HG02623 (cell line): Measurements from ENCODE around the gene GFRA4.

Experiments used
- ATAC-seq: cut with Tn5 transposase; IDR thresholded peaks from one replicate; pipeline ENCODE4 v1.9.1; 2021; ENCODE audit warnings: moderate library complexity; ENCODE audit not compliant: unreplicated experiment

Gene GFRA4

DNA sequence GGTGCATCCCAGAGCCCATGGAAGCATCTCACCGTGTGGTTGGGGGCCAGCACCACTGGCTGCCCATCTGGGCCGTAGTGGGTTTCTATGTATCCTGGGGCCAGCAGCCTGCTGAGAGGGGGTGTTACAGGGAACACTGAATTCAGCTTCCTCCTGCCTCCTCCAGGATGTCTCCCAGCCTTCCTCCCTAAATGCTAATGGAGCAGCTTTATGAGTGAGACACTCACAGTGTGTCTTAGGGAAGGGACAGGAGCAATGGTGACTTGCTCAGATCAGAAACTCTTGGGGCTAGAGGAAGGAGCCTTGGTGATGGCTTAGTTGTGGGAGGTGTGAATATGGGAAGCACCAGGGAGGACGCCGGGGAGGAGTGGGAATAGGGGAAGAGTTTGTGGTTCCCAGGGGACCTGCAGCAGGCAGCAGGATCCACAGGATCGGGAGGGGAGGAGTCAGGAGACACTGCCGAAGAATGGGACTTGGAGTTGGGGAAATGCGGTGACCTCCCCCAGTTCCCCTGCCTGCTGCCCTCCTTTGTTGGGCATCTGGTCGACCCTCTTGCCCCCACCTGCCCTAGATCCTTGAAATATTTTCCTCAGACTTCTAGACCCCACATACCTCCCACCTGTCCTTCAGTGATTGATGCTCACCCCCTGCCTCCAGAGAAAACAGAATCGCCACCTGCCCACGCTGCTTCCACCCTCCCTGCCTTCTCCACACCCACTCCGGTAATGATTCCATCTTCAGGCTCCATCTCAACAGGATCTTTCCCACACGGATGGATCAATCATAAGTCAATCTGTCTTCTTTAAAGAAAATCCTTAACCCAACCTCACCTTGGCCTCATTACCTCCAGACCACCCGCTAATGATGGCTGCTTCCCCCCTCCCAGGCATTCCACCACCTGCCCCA lies 12.0 kb upstream of the GFRA4 start:
- ATAC-seq = no peak

DNA sequence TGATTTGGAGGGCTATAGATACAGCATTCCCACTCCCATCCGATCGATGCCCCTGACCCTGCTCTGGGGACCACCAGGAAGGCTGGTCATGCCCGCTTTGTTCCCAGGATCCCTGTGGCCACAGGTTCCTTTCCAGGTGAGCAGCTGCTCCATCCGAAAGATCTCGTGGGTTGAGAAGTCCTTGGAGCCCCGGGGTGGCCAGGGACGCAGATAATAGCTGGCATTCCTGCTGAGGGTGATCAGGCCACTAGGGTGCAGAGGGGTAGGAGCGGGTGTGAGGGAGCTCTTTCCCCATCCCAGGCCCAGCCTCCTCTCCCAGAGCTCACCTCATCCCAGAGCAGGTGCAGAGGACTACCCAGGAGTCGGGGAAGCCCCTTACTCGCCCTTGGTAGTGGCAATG lies 11.2 kb upstream of the GFRA4 start:
- ATAC-seq = no peak

DNA sequence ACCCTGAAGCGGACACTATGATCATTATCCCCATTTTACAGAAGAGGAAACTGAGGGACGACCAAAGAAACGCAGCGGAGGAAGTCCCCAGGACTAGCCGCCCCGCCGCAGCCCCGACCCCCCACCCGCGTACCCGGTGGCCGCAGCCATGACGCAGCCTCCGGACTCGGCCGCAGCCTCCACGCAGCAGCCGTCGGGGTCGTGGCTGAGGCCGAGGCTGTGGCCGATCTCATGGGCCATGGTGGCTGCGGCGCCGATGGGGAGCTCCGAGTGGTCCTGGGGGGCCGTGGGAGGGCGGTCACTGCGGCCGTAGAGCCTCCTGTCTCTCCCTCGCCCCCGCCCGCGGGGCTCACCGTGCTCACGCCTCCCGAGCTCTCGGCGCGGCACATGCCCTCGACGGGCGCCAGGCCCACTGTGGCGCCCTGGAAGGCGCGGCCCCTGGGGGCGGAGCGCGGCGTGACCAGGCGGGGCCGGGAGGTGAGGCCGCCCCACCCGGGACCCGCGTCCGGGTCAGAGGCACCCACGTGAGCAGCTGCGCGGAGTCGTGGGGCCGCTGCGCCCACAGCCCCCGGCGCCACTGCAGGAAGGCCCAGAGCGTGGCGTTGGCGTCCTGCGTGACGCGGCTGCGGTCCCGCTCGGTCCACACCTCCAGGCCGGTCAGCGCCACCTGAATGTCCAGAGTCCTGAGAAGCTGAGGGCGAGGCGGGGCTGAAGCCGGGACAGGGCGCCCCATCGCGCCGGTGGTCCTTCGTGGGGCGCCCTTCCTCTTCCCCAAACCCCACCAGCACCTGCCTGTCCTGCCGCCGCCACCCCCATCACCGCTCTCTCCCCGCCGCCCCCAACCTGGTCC lies 10.2 kb upstream of the GFRA4 start:
- no peak for ATAC-seq

- no peak for ATAC-seq
Measured at GRCh38 chr20:3672547-3673171, 9.5 kb upstream of the GFRA4 start.

DNA sequence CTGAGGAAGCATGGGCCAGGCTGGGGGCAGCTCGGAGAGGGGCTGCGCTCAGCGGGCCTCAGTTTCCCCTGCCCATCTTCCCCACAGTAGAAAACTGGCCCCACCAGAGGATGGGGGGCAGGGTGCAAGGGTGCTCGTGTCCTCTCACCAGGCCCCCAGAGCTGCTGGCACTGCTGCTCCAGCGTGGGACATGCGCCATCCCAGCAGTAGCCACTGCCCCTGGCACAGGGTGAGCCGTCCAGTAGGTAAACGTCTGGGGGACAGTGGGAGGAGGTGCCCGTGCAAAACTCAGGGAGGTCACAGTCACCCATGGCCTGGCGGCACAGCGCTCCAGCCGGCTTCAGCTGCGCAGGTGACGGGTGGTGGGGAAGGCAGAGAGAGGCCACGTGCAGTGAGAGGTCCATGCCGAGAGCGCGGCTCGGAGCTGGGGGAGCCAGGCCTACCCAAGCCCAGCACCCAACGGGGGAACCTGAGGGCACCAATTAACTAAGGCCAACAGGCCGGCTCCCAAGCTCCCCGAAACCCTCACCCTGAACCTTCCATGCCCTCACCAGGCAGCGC lies 8.9 kb upstream of the GFRA4 start:
- ATAC-seq = no peak

GRCh38 chr20:3670945-3671344 lies 7.7 kb upstream of the GFRA4 start:
- ATAC-seq = no peak

GRCh38 chr20:3670511-3670910 lies 7.3 kb upstream of the GFRA4 start:
- ATAC-seq = no peak

DNA sequence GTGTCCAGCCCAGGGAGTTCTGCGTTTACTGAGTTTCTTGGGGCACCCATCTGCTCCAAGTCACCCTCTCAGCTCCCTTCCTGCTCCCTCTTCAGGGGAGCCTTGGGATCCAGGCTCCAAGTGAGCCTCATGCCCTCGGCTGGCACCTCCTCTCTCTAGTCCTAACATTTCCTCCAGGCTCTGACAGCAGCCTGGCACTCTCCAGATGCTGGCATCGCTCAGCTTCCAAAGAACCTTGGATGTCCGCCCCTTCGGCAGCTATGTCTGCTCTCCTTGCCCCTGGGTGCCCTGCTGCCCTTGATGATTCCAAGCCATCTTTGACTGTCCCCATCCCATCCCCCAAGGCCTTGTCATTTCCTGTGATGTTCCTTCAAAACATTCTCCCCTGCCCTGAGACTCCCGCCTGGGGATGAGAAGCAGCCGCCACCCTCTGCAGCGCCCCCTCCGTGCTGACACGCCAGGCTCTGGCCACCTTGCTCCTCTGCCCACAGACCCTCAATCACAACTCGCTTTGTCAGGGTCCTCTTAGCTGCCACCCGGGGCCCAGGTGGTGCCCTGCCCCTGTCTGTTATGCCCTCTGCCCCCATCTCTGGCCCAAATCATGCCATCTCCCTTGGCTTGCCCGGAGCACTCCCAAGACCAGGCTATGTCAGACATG lies 6.6 kb upstream of the GFRA4 start:
- no peak for ATAC-seq

DNA sequence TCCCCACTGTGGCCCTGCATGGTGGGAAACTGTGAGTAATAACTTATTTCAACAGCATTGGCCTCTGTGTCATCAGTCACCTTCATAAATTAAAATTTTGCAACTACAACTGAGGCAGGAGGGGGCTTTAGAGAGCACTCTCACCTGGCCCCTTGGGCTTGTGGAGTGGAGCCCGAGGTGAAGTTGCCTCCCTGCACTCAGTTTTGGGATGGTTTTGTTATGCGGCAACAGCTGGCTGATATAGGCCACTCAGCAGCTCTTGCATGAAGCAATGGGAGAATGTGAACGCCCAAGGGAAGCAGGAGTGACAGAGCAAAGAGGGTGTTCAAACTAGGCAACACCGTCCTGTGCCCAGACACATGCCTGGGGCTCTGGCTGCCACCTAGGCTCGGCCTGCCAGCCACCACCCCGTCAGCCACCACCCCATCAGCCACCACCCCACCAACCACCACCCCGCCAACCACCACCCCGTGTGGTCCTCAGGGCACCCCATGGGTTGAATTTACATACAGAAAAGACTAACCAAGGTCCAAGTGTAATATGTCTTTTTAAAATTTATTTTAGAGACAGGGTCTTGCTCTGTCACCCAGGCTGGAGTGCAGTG lies 4.3 kb upstream of the GFRA4 start:
- no peak for ATAC-seq

DNA sequence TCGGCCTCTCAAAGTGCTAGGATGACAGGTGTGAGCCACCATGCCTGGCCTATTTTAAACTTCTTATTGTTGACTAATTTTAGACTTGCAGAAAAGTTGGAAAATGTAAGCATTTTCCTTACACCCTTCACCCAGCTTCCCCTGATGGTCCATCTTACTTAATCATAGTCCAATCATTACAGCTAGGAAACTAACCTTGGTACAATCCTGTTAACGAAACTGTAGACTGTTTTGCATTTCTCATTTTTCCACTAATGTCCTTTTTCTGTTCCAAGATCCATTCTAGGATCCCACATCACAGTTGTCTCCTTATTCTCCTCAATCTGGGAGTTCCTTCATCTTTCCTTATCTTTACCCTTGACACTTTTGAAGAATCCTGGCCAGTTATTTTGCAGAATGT lies 659 bp upstream of the GFRA4 start:
- no peak for ATAC-seq

DNA sequence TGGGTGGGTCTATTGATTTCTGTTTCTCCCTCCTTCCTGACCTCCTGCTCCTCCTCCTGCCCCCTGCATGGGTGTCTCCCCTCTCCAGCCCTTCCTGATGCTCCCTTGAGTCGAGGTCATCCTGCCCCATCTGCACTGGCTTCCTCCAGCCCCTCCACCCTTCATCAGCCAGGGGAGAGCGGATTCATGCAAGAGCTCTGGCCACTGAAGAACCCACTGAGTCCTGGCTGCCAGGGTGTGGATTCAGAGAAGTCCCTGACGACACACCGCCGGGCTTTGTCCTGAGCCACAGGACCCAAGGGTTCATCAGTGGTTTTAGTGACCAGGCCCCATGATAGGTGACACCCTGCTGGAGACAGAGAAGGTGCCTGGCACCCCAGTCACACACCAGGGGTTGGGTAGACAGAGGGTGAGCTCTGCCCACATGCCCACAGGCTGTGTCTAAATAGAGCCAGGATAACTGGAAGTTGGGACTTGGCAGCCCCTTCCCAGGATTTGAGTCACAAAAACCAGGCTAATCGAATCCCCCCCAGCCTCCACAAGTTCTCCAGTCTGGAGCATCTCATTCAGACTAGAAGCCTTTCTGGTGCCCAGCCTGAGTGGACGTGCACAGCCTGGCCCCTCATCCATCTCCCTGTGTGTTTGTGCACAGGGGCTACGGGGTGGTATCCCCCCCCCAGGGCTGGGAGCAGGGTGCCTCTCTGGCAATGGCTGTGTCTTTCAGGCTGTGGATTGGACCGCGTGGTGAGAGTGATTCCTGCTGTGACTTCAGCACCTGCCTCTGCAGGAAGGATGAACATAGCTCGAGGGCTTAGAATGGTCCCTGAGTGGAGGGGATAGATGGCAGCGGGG lies 1.2 kb downstream of the GFRA4 start:
- no peak for ATAC-seq

- no peak for ATAC-seq
Measured at GRCh38 chr20:3661060-3661813, 2.0 kb downstream of the GFRA4 start.

- no peak for ATAC-seq
Measured at GRCh38 chr20:3660262-3661059, 2.7 kb downstream of the GFRA4 start.

GRCh38 chr20:3659492-3660261 lies 3.5 kb downstream of the GFRA4 start:
- no peak for ATAC-seq

DNA sequence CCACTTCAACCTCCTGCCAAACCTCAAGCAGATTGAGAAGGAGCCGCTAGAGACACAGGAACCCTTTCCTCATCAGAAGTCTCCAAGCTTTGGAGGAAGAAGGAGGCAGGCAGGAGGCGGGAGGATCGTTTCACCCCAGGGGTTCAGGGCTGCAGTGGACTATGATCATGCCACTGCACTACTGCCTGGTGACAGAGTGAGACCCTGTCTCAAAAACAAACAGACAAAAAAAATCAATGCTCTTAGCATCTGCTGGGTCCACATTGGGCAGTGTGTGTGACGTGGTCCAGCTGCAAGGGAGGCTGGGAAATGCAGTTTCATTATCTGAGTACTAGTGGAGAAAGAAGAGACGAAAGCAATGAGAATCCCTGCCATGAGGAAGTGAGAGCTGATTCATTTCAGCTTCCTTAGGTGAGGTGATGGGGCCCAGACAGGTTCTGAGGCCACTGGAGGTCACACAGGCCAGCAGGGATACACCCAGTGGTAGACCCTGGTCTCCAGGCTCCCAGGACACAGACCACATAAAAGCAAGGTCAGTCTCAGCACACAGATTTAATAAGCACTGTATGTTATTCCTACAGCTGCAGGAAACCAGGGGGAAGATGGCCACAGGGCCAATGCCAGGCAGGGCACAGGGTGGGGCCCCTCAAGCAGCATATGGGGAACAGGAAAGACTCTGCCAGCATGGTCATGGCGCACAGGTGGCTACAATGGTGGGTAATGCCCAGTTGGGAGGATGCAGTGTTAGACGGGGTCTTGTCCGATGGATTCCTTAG lies 4.3 kb downstream of the GFRA4 start:
- peak; percentile 84 for ATAC-seq

DNA sequence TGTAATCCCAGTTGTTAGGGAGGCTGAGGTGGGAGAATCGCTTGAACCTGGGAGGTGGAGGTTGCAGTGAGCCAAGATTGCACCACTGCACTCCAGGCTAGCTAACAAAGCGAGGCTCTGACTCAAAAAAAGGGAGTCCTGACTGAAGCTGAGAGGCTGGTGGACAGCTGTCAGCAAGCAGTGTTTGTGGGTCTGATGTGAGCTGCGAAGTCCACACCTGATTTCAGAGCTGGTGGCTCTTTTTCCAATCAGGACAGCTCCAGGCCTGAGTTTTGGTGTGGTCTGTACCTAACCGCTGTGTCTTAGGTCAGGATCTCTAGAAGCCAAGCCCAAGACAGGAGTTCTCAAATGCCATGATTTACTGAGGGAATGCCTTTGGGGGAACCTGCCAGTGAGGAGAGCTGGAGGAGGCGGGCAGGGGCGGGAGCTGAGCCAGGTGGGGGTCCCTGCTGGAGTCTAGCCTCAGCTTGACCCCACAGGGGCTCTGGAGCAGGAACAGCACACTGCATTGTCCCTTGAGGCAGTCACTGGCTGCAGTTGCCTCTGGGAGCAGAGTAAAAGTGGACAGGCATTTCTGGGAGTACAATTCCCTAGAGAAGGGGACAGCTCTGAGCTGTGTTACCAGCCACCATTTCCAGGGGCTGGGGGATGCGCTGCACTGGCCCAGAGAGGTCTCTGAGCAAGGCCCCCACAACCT lies 5.0 kb downstream of the GFRA4 start:
- no peak for ATAC-seq
